SJSA1 (cell line): ENCODE results near the gene CAPS2. TPM values are rescaled to one million over a fixed set of nuclear protein-coding genes. Genes with fewer than 3 reads are reported as not detected.
"Not testable (repeated sequence)": the region's sequence is repeated elsewhere in the genome, so short reads cannot be mapped to it uniquely, and the experiment has no call there.

Experiments
- DNase-seq, 2 experiments: peaks; one replicate each; pipeline ENCODE4 v3.0.0-alpha.2; 2015 to 2020; ENCODE audit warnings: low spot score in 2 of 2, low read depth in 1 of 2
- H3K27ac ChIP-seq: fragments of 250-450 bp; sonication (Bioruptor Pico); 2 replicates; pipeline ENCODE4 v1.5.1; 2020; ENCODE audit warnings: mild to moderate bottlenecking, moderate library complexity
- H3K27me3 ChIP-seq: fragments of 250-450 bp; sonication (Bioruptor Pico); replicated peaks from 2 replicates; pipeline ENCODE4 v1.5.1; 2020; ENCODE audit warnings: mild to moderate bottlenecking, moderate library complexity
- H3K36me3 ChIP-seq: fragments of 250-450 bp; sonication (Bioruptor Pico); 2 replicates; pipeline ENCODE4 v1.5.1; 2020; ENCODE audit warnings: mild to moderate bottlenecking
- H3K4me1 ChIP-seq: fragments of 250-450 bp; sonication (Bioruptor Pico); replicated peaks from 2 replicates; pipeline ENCODE4 v1.6.1; 2021; ENCODE audit warnings: mild to moderate bottlenecking
- H3K4me3 ChIP-seq: fragments of 250-450 bp; sonication (Bioruptor Pico); 2 replicates; pipeline ENCODE4 v1.5.1; 2020; ENCODE audit warnings: mild to moderate bottlenecking
- H3K9me3 ChIP-seq: fragments of 250-450 bp; sonication (Bioruptor Pico); replicated peaks from 2 replicates; pipeline ENCODE4 v1.5.1; 2020; ENCODE audit warnings: mild to moderate bottlenecking
- total RNA-seq: library from RNA; depleted of rRNA; stranded (reverse); fragments of >200 nt; shearing (Covaris generic); gene quantifications from 2 replicates; pipeline ENCODE4 v1.2.3, GENCODE V29; 2014; rRNA removed

Gene CAPS2
- 1.9 and 2.8 TPM in 2 replicates for total RNA-seq

- Histone ChIP-seq H3K4me3 (peak within 1 kb of the TSS; percentile 60), H3K27ac (no peak within 1 kb of the TSS; the same call in 1 of the 2 replicates), H3K27me3 (no peaks in the 10 kb centered on the region), H3K4me1 (peaks cover 6% of the 10 kb centered on the region; the same call in 1 of the 2 replicates), H3K36me3 (no peaks in the 10 kb centered on the region), H3K9me3 (no peaks in the 10 kb centered on the region)
- peak; percentile 72 to 75 for DNase-seq
These were observed at the start of gene CAPS2 for GRCh38 chr12:75329918-75330826. Gene CAPS2 (minus strand): TSS chr12:75330324. CDS start chr12:75326498, 3,826 bp downstream.

DNA sequence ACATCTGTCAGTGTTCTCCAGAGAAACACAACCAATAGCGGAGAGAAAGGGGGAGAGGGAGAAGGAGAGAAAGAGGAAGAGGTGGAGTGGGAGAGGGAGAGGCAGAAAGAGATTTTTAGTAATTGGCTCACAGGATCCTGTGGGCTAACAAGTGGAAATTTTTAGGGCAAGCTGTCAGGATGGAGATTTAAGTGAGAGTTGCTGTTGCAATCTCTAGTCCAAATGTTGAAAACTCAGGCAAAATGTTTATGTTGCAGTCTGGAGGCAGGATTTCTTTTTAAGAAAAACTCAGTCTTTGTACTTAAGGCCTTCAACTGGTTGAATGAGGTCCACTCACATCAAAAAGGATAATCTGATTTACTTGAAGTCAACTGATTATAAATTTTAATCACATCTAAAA lies 48.2 kb upstream of the CAPS2 start:
- H3K9me3 ChIP-seq = no peaks in the 10 kb centered on the region
- DNase-seq = no peak
- no peak overlapping the region for H3K27ac ChIP-seq
- H3K4me3 ChIP-seq = no peak overlapping the region
- no peaks in the 10 kb centered on the region for H3K36me3 ChIP-seq
- H3K27me3 ChIP-seq = no peaks in the 10 kb centered on the region
- no peaks in the 10 kb centered on the region for H3K4me1 ChIP-seq

- Histone ChIP-seq H3K4me3 (no peak overlapping the region), H3K27ac (no peak overlapping the region)
- no peak for DNase-seq
These were observed 44.8 kb upstream of the CAPS2 start for GRCh38 chr12:75374971-75375370.

DNA sequence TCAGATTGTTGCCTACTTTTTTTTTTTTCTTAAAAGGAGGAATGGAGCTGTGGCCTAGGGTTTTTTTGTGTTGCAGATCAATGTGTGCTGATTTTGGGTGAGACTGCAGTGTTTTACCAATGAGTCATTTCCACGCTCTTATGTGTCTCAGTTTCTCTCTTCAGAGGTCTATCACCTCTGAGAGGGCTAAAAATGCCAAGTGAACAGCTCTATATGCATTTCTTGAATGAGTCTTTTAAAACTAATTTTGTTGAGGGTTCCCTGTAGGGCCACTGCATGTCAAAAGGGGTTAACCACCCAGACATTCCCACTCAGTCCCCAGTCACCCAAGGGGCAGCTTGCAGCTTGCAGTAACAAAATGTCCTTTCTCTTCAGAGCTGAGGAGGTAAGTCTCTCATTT lies 36.5 kb upstream of the CAPS2 start:
- no peak for DNase-seq

More at GRCh38 chr12:75374971-75375370, 44.8 kb upstream of the CAPS2 start:
- no peaks in the 10 kb centered on the region for H3K4me1 ChIP-seq
- no peaks in the 10 kb centered on the region for H3K9me3 ChIP-seq
- H3K36me3 ChIP-seq = no peaks in the 10 kb centered on the region
- no peaks in the 10 kb centered on the region for H3K27me3 ChIP-seq

DNA sequence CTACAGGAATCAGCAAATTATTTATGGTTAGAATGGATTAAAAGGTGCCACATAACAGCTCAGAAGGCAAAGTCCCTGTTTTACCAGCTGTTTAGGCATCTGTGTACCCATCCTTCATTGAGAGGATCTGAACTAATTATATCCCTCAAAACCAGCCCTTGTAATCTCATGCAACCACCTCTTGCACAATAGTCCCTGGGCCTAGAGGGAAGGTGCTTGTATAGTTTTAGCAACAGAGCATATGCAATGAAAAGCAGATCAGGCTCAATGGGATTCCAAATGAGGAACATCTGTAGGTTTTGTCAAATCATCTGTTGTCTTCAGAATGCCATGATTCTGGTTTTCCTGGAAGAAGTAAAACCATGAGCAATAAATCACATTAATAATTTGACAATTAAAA lies 34.8 kb upstream of the CAPS2 start:
- H3K4me3 ChIP-seq = no peak overlapping the region
- H3K4me1 ChIP-seq = no peaks in the 10 kb centered on the region
- H3K27me3 ChIP-seq = no peaks in the 10 kb centered on the region
- H3K27ac ChIP-seq = no peak overlapping the region
- H3K36me3 ChIP-seq = no peaks in the 10 kb centered on the region
- H3K9me3 ChIP-seq = no peaks in the 10 kb centered on the region
- DNase-seq = no peak

More for the DNA sequence above, 36.5 kb upstream of the CAPS2 start:
- H3K4me3 ChIP-seq = no peak overlapping the region
- no peaks in the 10 kb centered on the region for H3K9me3 ChIP-seq
- no peaks in the 10 kb centered on the region for H3K36me3 ChIP-seq
- no peaks in the 10 kb centered on the region for H3K27me3 ChIP-seq
- H3K4me1 ChIP-seq = no peaks in the 10 kb centered on the region
- H3K27ac ChIP-seq = no peak overlapping the region

GRCh38 chr12:75361408-75361807 lies 31.3 kb upstream of the CAPS2 start:
- Histone ChIP-seq H3K27me3 (no peaks in the 10 kb centered on the region), H3K4me1 (no peaks in the 10 kb centered on the region), H3K4me3 (no peak overlapping the region), H3K27ac (no peak overlapping the region), H3K36me3 (no peaks in the 10 kb centered on the region), H3K9me3 (no peaks in the 10 kb centered on the region)
- DNase-seq = no peak

- no peaks in the 10 kb centered on the region for H3K27me3 ChIP-seq
- H3K9me3 ChIP-seq = no peaks in the 10 kb centered on the region
- no peaks in the 10 kb centered on the region for H3K4me1 ChIP-seq
- no peaks in the 10 kb centered on the region for H3K36me3 ChIP-seq
- DNase-seq = no peak
- H3K4me3 ChIP-seq = no peak overlapping the region
- no peak overlapping the region for H3K27ac ChIP-seq
These were observed 30.8 kb upstream of the CAPS2 start for GRCh38 chr12:75360920-75361319.

DNA sequence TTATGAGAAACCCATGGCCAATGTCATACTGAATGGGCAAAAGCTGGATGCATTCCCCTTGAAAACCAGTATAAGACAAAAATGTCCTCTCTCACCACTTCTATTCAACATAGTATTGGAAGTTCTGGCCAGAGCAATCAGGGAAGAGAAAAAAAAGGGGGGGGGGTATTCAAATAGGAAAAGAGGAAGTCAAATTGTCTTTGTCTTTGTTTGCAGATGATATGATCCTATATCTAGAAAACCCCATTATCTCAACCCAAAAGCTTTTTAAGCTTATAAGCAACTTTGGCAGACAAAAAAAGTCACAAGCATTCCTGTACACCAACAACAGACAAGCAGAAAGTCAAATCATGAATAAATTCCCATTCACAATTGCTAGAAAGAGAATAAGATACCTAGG lies 23.9 kb upstream of the CAPS2 start:
- H3K36me3 ChIP-seq = no peaks in the 10 kb centered on the region
- H3K9me3 ChIP-seq = no peaks in the 10 kb centered on the region
- no peaks in the 10 kb centered on the region for H3K4me1 ChIP-seq
- DNase-seq = no peak
- H3K4me3 ChIP-seq = no peak overlapping the region
- no peak overlapping the region for H3K27ac ChIP-seq
- H3K27me3 ChIP-seq = no peaks in the 10 kb centered on the region

- no peaks in the 10 kb centered on the region for H3K36me3 ChIP-seq
- DNase-seq = no peak
- no peaks in the 10 kb centered on the region for H3K4me1 ChIP-seq
- H3K4me3 ChIP-seq = no peak overlapping the region
- no peaks in the 10 kb centered on the region for H3K27me3 ChIP-seq
- H3K27ac ChIP-seq = no peak overlapping the region
- H3K9me3 ChIP-seq = no peaks in the 10 kb centered on the region
These were observed 20.3 kb upstream of the CAPS2 start for GRCh38 chr12:75350413-75350812.

GRCh38 chr12:75349946-75350345 lies 19.8 kb upstream of the CAPS2 start:
- DNase-seq = no peak
- H3K27ac ChIP-seq = no peak overlapping the region

GRCh38 chr12:75346215-75346614 lies 16.1 kb upstream of the CAPS2 start:
- not testable (repeated sequence) for H3K4me1 ChIP-seq, H3K27me3 ChIP-seq, DNase-seq, H3K9me3 ChIP-seq, H3K36me3 ChIP-seq, H3K4me3 ChIP-seq, H3K27ac ChIP-seq

More at GRCh38 chr12:75349946-75350345, 19.8 kb upstream of the CAPS2 start:
- H3K9me3 ChIP-seq = no peaks in the 10 kb centered on the region
- H3K4me1 ChIP-seq = no peaks in the 10 kb centered on the region
- H3K36me3 ChIP-seq = no peaks in the 10 kb centered on the region
- H3K27me3 ChIP-seq = no peaks in the 10 kb centered on the region
- no peak overlapping the region for H3K4me3 ChIP-seq

GRCh38 chr12:75345531-75345930 lies 15.4 kb upstream of the CAPS2 start:
- Histone ChIP-seq H3K36me3 (no peaks in the 10 kb centered on the region), H3K4me3 (no peak overlapping the region), H3K27ac (no peak overlapping the region), H3K27me3 (no peaks in the 10 kb centered on the region), H3K4me1 (no peaks in the 10 kb centered on the region), H3K9me3 (no peaks in the 10 kb centered on the region)
- no peak for DNase-seq

DNA sequence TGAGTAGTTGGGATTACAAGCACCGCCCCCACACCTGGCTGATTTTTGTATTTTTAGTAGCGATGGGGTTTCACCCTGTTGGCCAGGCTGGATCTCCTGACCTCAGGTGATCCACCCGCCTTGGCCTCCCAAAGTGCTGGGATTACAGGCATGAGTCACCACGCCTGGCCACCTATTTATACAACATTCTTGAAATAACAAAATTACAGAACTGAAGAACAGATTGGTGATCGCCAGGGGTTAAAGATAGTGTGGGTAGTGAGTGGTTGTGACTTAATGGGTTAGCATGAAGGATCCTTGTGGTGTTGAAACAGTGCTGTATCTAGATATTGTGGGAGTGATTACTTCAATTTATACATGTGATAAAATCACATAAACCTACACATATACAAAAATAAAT lies 11.7 kb upstream of the CAPS2 start:
- no peak overlapping the region for H3K27ac ChIP-seq
- no peaks in the 10 kb centered on the region for H3K4me1 ChIP-seq
- H3K4me3 ChIP-seq = no peak overlapping the region
- no peaks in the 10 kb centered on the region for H3K27me3 ChIP-seq
- no peaks in the 10 kb centered on the region for H3K9me3 ChIP-seq
- DNase-seq = no peak
- H3K36me3 ChIP-seq = no peaks in the 10 kb centered on the region

DNA sequence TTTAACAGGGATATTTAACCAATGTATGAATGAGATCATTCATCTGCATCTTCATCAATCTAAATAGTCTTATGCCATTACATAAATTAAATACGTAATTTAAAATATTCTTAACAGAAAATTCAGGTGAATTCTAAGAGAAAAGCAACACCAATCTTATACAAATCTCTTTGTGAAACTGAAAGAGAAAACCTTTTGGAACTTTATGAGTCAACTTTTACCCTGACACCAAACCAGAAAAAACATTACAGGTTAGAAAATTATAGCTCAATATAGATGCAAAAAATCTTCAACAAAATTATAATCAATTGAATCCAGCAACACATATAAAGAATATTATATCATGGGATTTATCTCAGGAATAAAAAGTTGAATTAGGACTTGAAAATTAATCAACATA lies 7.8 kb upstream of the CAPS2 start:
- no peak for DNase-seq
- H3K9me3 ChIP-seq = no peaks in the 10 kb centered on the region
- no peaks in the 10 kb centered on the region for H3K36me3 ChIP-seq
- no peak overlapping the region for H3K27ac ChIP-seq
- H3K4me3 ChIP-seq = no peak overlapping the region
- H3K27me3 ChIP-seq = no peaks in the 10 kb centered on the region
- no peaks in the 10 kb centered on the region for H3K4me1 ChIP-seq
